Measurements from ENCODE around the gene LATS2. TPM values are rescaled to one million over a fixed set of nuclear protein-coding genes. Genes with fewer than 3 reads are reported as not detected.

The LATS2 gene
- total and polyA plus RNA-seq, 2 of the 8 experiments (the other 6 are each of a cell fraction or from before 2014, with no cell fraction given): 8.3 to 26.2 TPM

GRCh38 chr13:20942938-20943559 is 118.3 kb downstream of the LATS2 start (continued):
- TF ChIP-seq TCF12 (IDR thresholded peaks at IDR 0.05; ENCODE audit: low read depth, low read length) (no peak), CHD7 (IDR thresholded peaks at IDR 0.05; ENCODE audit: insufficient replicate concordance, low read length) (no peak), RBBP5 (IDR thresholded peaks at IDR 0.05; ENCODE audit: borderline replicate concordance, low read depth, low read length) (no peak), E2F6 (IDR thresholded peaks at IDR 0.05) (no peak), SIN3A (conservative IDR thresholded peaks at IDR 0.05 in 1 of 2, IDR thresholded peaks at IDR 0.05 in 1 of 2; ENCODE audit: low read depth in 1 of 2, low read length in 2 of 2) (no peak; a peak in 1 of 4 replicates), SP4 (IDR thresholded peaks at IDR 0.05; ENCODE audit: low read length) (no peak), PHF8 (conservative IDR thresholded peaks at IDR 0.05; ENCODE audit: low read depth, low read length) (no peak)
